AG04450 (cell line): Measurements from ENCODE around the gene ACTN4. TPM values are rescaled to one million over a fixed set of nuclear protein-coding genes. Genes with fewer than 3 reads are reported as not detected.

Experiments
- CTCF ChIA-PET: fragments of 300-600, 350-600 bp; formaldehyde crosslinking; extraction: SDS; loops from one replicate; lab custom pipeline; 2022; ENCODE audit warnings: antibody characterized with exemption, inconsistent platforms; lab: Charles Lee
- POLR2A ChIA-PET: fragments of 350-600 bp; formaldehyde crosslinking; extraction: SDS; loops from one replicate; lab custom pipeline; 2021; ENCODE audit warnings: antibody characterized with exemption, inconsistent platforms; lab: Yijun Ruan, JAX
- DNase-seq: peaks from one replicate; pipeline ENCODE4 v3.0.0-alpha.2; 2011; ENCODE audit warnings: low read depth, low spot score
- H3K27ac ChIP-seq: one replicate; pipeline ENCODE4 v1.5.1; 2012; ENCODE audit warnings: low read depth, low read length, control low read depth
- H3K27me3 ChIP-seq: one replicate; pipeline ENCODE4 v1.6.0; 2012; ENCODE audit warnings: low read length; ENCODE audit not compliant: control insufficient read depth, insufficient read depth
- H3K4me3 ChIP-seq: 2 replicates; pipeline ENCODE4 v1.5.1; 2011; ENCODE audit warnings: mild to moderate bottlenecking, low read depth, low read length, control low read depth
- H3K9me3 ChIP-seq: 2 replicates; pipeline ENCODE4 v1.5.1; 2012; ENCODE audit warnings: low read length; ENCODE audit not compliant: control insufficient read depth, insufficient read depth
- CTCF ChIP-seq: IDR thresholded peaks from 2 replicates; pipeline ENCODE4 v1.5.1; 2011; ENCODE audit warnings: low read depth, low read length, control low read depth, inconsistent platforms
- polyA plus RNA-seq: library from polyadenylated mRNA; depleted of rRNA; stranded (reverse); fragments of >200 nt; gene quantifications from 2 replicates; pipeline ENCODE4 v1.2.3, GENCODE V29; 2011

ACTN4 gene
- polyA plus RNA-seq, 1 experiment: 300 TPM

- CTCF ChIA-PET: interaction anchor here (1.0 kb wide), 1 partner anchor 189 kb away, joined by 3 read pairs; the partner anchor contains the start of genes MRPS12 and SARS2
Measured at GRCh38 chr19:38741670-38742069, 94.2 kb downstream of the ACTN4 start.

DNA sequence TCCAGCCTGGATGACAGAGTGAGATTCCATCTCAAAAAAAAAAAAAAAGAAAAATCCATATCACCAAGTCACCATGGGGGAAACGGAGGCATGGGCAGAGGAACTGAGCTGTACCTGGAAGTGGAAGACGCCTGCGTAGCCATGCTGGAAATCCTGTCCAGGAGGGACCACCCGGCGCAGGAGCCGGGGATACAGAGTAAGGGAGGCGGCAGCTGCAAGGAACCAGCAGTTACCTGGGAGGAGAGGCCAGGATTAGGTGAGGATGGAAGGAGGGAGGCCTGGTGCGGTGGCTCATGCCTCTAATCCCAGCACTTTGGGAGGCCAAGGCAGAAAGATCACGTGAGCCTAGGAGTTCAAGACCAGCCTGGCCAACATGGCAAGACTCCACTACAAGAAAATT is 94.8 kb downstream of the ACTN4 start:
- Histone ChIP-seq H3K4me3 (no peak overlapping the region), H3K27ac (no peak overlapping the region), H3K9me3 (no peaks in the 10 kb centered on the region; the same call in 1 of the 2 replicates), H3K27me3 (peaks cover 3% of the 10 kb centered on the region)
- ChIA-PET CTCF (interaction anchor here (0.7 to 1.0 kb wide), 2 partner anchors 33 to 188 kb away, joined by 3 to 5 read pairs; partner anchors contain the start of genes MRPS12 and SARS2), POLR2A (no interaction called here)
- no peak for TF ChIP-seq CTCF
- no peak for DNase-seq

More at GRCh38 chr19:38741670-38742069, 94.2 kb downstream of the ACTN4 start:
- Histone ChIP-seq H3K4me3 (no peak overlapping the region), H3K27me3 (peaks cover 3% of the 10 kb centered on the region), H3K27ac (no peak overlapping the region), H3K9me3 (no peaks in the 10 kb centered on the region; the same call in 1 of the 2 replicates)
- no peak for DNase-seq
- POLR2A ChIA-PET: no interaction called here
- no peak for TF ChIP-seq CTCF

GRCh38 chr19:38742906-38743305 is 95.5 kb downstream of the ACTN4 start:
- no peak for TF ChIP-seq CTCF
- ChIA-PET POLR2A (interaction anchor here (0.6 to 0.7 kb wide), 3 partner anchors 69 to 357 kb away, joined by 5 to 8 read pairs (median 6); no protein-coding TSS in a partner anchor), CTCF (no interaction called here)
- Histone ChIP-seq H3K9me3 (no peaks in the 10 kb centered on the region; the same call in 1 of the 2 replicates), H3K4me3 (no peak overlapping the region), H3K27ac (no peak overlapping the region), H3K27me3 (peaks cover 3% of the 10 kb centered on the region)
- no peak for DNase-seq

DNA sequence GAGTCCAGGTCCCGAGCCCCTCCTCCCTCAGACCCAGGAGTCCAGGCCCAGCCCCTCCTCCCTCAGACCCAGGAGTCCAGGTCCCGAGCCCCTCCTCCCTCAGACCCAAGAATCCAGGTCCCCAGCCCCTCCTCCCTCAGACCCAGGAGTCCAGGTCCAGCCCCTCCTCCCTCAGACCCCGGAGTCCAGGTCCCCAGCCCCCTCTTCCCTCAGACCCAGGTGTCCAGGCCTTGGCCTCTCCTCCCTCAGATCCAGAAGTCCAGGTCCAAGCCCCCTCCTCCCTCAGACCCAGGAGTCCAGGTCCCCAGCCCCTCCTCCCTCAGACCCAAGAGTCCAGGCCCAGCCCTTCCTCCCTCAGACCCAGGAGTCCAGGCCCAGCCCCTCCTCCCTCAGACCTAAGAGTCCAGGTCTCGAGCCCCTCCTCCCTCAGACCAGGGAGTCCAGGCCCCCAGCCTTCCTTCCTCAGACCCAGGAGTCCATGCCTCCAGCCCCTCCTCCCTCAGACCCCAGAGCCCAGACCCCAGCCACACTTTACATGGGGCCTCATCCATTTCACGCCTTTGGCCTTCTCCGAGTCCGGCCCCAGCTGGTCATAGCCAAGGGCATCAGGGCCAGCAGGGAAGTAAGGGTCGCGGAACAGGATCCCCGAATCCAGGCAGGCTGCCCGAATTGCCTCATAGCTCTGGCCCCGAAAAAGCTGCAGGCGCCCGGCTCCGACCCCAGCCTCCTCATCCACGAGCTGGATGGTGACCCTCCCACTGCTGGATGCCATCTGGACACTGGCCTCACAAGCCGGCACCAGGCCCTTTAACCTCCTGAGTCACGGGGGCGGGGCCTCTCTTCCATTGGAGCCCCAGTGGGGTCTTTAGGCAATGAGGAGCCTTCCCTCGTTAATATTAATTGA is 96.2 kb downstream of the ACTN4 start:
- ChIA-PET CTCF (interaction anchor here (0.8 to 1.0 kb wide), 2 partner anchors 14 to 187 kb away, joined by 3 to 4 read pairs; partner anchors contain the start of genes MRPS12 and SARS2), POLR2A (interaction anchor here (0.6 to 0.7 kb wide), 5 partner anchors 14 to 358 kb away, joined by 4 to 8 read pairs (median 5); no protein-coding TSS in a partner anchor)
- H3K27ac ChIP-seq: no peak overlapping the region
- H3K9me3 ChIP-seq: no peaks in the 10 kb centered on the region; the same call in 1 of the 2 replicates
- no peak overlapping the region for H3K4me3 ChIP-seq
- TF ChIP-seq CTCF: no peak
- no peaks in the 10 kb centered on the region for H3K27me3 ChIP-seq
- DNase-seq: no peak

GRCh38 chr19:38744298-38744681 is 96.8 kb downstream of the ACTN4 start, which contains the start of gene CAPN12:
Gene CAPN12, minus strand, starts transcription at chr19:38744474. Its CDS starts 309 bp downstream, at chr19:38744165.
- H3K4me3 ChIP-seq: no peak within 1 kb of the TSS
- no peak within 1 kb of the TSS for H3K27ac ChIP-seq
- no peak for TF ChIP-seq CTCF
- H3K27me3 ChIP-seq: no peaks in the 10 kb centered on the region
- POLR2A ChIA-PET: interaction anchor here (0.6 to 0.7 kb wide), 2 partner anchors 13 to 72 kb away, joined by 4 to 5 read pairs; no protein-coding TSS in a partner anchor
- CTCF ChIA-PET: interaction anchor here (0.6 to 1.0 kb wide), 3 partner anchors 14 to 186 kb away, joined by 3 to 4 read pairs (median 4); partner anchors contain the start of genes MRPS12 and SARS2
- no peak for DNase-seq
- H3K9me3 ChIP-seq: no peaks in the 10 kb centered on the region; the same call in 1 of the 2 replicates
